Neutrophil (primary cell): ENCODE data around the gene USF2.

Experiments
- H3K27ac ChIP-seq: fragments of 200-600 bp; sonication (generic); 2 replicates; pipeline ENCODE4 v1.5.1; 2016; ENCODE audit warnings: mild to moderate bottlenecking, moderate library complexity
- H3K27me3 ChIP-seq: fragments of 200-600 bp; sonication (generic); 2 replicates; pipeline ENCODE4 v1.6.0; 2016; ENCODE audit warnings: mild to moderate bottlenecking
- H3K36me3 ChIP-seq: fragments of 200-600 bp; sonication (generic); 2 replicates; pipeline ENCODE4 v1.5.1; 2017
- H3K4me1 ChIP-seq, 2 experiments: fragments of 200-600 bp in 1 of 2; sonication (generic) in 1 of 2; 1 replicate in 1 of 2; 2 replicates in 1 of 2; pipeline versions ENCODE4 v1.5.1 to v1.6.1; 2013 to 2016; ENCODE audit warnings: low read depth in 1 of 2, low read length in 1 of 2, mild to moderate bottlenecking in 1 of 2, moderate library complexity in 1 of 2; ENCODE audit not compliant: control insufficient read depth in 1 of 2, insufficient read depth in 1 of 2
- H3K4me3 ChIP-seq, 2 experiments: fragments of 200-600 bp in 1 of 2; sonication (generic) in 1 of 2; 1 replicate in 1 of 2; 2 replicates in 1 of 2; pipeline ENCODE4 v1.5.1; 2013 to 2016; ENCODE audit warnings: low read depth in 1 of 2, low read length in 1 of 2, mild to moderate bottlenecking in 1 of 2, moderate library complexity in 1 of 2
- H3K9me3 ChIP-seq: fragments of 200-600 bp; sonication (generic); 2 replicates; pipeline ENCODE4 v1.5.1; 2016
- TF ChIP-seq, protein P1 (sequence below): fragments of 200-600 bp; sonication (generic); IDR thresholded peaks from 2 replicates; pipeline ENCODE4 v1.5.1; 2016; ENCODE audit warnings: antibody characterized with exemption

Gene USF2

DNA sequence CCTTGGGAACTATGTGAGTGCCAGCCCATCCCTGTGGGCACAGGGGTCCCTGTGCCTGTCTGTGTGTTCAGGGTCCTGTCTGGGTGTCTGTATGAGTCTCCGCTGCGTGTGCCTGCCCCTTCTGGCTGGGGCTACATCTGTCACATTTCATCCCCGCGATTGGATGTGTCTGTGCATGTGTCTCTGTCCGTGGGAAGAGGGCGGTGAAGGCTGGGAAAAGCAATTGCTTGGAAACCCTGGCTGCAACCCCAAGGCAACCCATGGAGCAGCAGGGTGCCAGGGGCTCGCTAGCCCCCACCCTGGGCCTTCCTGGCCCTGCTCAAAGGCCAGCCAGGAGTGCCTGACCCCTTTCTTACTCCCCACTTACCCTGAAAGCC is 24.6 kb downstream of the USF2 start:
- H3K4me3 ChIP-seq, result no peak overlapping the region
- H3K9me3 ChIP-seq, result no peaks in the 10 kb centered on the region
- no peaks in the 10 kb centered on the region for H3K36me3 ChIP-seq
- H3K4me1 ChIP-seq, result peaks cover 0 to 4% of the 10 kb centered on the region in 2 experiments
- peaks cover 42% of the 10 kb centered on the region for H3K27me3 ChIP-seq
- H3K27ac ChIP-seq, result no peak overlapping the region
- TF ChIP-seq, protein P1, sequence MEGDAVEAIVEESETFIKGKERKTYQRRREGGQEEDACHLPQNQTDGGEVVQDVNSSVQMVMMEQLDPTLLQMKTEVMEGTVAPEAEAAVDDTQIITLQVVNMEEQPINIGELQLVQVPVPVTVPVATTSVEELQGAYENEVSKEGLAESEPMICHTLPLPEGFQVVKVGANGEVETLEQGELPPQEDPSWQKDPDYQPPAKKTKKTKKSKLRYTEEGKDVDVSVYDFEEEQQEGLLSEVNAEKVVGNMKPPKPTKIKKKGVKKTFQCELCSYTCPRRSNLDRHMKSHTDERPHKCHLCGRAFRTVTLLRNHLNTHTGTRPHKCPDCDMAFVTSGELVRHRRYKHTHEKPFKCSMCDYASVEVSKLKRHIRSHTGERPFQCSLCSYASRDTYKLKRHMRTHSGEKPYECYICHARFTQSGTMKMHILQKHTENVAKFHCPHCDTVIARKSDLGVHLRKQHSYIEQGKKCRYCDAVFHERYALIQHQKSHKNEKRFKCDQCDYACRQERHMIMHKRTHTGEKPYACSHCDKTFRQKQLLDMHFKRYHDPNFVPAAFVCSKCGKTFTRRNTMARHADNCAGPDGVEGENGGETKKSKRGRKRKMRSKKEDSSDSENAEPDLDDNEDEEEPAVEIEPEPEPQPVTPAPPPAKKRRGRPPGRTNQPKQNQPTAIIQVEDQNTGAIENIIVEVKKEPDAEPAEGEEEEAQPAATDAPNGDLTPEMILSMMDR, result no peak

DNA sequence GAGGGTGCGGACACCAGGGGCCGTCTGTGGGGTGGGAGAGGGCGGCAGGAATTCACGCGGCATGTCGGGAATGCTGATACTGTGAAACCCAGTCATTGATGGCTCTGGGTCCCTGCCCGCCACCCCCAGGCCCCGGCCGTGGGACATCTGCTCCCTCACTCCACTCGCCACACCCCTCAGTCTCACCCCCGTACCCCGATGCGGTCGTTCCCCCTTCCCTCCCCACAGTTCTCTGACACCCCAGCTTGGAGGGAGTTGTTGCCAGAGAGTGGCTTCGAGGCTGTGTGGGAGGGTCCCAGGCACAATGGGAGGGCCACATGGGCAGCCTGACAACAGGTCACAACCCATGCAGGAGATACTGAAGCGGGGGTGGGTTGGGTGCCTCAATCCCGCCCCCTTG is 25.0 kb downstream of the USF2 start:
- no peaks in the 10 kb centered on the region for H3K36me3 ChIP-seq
- TF ChIP-seq, protein P1, result no peak
- H3K27ac ChIP-seq, result no peak overlapping the region
- H3K27me3 ChIP-seq, result peaks cover 46% of the 10 kb centered on the region
- H3K9me3 ChIP-seq, result no peaks in the 10 kb centered on the region
- H3K4me3 ChIP-seq, result no peak overlapping the region
- H3K4me1 ChIP-seq, result peaks cover 0 to 4% of the 10 kb centered on the region in 2 experiments

DNA sequence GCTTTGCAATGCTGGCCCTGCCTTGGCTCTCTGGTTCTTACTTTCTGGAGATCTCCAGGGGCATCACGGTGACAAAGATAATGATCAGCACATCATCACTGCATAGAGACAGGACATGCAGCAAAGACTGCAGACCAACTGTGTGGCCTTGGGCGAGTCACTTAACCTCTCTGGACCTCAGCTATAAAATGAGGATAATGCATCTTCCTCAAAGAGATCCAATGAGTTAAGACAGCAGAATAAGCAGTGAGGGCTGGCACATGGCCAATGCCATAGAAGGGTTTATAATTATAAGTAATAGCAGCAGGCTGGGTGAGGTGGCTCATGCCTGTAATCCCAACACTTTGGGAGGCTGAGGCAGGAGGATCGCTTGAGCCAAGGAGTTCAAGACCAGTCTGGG is 25.6 kb downstream of the USF2 start:
- peaks cover 46% of the 10 kb centered on the region for H3K27me3 ChIP-seq

DNA sequence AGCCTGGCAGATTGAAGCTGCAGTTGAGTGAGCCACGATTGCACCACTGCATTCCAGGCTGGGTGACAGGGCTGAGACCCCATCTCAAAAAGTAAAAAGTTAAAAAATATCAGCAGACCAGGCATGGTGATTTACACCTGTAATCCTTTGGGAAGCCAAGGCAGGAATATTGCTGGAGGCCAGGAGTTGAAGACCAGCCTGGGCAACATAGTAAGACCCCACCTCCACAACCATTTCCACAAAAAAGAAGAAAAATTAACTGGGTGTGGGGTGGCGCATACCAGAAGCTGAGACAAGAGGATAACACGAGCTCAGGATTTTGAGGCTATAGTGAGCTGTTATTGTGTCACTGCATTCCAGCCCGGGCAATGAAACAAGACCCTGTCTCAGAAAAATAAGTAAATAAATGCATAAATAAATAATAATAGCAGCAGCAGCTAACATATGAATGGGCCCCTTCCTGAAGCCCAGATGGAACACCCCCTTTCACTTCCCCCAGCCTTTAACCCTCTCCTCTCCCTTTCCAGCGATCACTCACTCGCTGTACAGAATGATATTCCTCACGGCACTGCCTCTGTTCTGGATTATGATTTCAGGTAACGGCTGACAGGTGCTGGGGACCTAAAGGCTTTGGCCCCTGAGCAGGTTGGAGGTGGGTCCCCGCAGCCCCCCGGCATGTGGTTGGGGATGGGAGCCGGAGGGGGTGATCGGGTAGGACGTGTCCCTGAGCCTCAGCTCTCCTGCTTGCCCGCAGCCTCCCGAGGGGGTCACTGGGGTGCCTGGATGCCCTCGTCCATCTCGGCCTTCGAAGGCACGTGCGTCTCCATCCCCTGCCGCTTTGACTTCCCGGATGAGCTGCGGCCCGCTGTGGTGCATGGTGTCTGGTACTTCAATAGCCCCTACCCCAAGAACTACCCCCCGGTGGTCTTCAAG is 26.4 kb downstream of the USF2 start:
- Histone ChIP-seq H3K4me1 (peaks cover 0 to 4% of the 10 kb centered on the region in 2 experiments), H3K27ac (no peak overlapping the region), H3K27me3 (peaks cover 46% of the 10 kb centered on the region), H3K4me3 (no peak overlapping the region), H3K36me3 (no peaks in the 10 kb centered on the region), H3K9me3 (no peaks in the 10 kb centered on the region)
- TF ChIP-seq, protein P1, result no peak

More for the DNA sequence above, 25.6 kb downstream of the USF2 start:
- TF ChIP-seq, protein P1, result no peak
- Histone ChIP-seq H3K27ac (no peak overlapping the region), H3K9me3 (no peaks in the 10 kb centered on the region), H3K4me3 (no peak overlapping the region), H3K36me3 (no peaks in the 10 kb centered on the region), H3K4me1 (peaks cover 0 to 4% of the 10 kb centered on the region in 2 experiments)

DNA sequence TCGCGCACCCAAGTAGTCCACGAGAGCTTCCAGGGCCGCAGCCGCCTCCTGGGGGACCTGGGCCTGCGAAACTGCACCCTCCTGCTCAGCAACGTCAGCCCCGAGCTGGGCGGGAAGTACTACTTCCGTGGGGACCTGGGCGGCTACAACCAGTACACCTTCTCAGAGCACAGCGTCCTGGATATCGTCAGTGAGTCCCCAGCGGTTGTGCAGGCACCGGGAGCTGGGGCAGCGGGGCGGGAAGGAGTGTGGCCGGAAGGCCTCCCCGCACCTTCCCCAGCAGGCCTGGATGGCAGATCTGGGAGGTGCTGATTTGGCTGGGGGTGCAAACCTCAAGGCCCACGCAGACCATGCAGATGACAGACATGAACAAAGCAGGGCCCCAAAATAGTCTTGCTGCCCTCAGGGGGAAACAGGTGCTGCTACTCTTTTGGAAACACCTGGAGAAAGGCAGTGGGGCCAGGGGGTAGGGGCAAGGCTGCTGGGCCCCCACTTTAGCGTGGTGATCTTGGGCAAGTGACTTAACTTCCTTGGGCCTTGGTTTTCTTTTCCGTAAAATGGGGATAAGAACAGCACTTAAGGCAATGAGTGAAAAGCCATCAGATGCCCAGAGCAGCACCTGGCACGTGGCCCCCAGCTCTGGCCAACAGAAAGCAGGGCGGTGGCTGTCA is 27.2 kb downstream of the USF2 start:
- TF ChIP-seq, protein P1, result no peak
- no peak overlapping the region for H3K4me3 ChIP-seq
- H3K4me1 ChIP-seq, result peaks cover 0 to 4% of the 10 kb centered on the region in 2 experiments
- no peak overlapping the region for H3K27ac ChIP-seq
- H3K9me3 ChIP-seq, result no peaks in the 10 kb centered on the region
- H3K27me3 ChIP-seq, result peaks cover 46% of the 10 kb centered on the region
- no peaks in the 10 kb centered on the region for H3K36me3 ChIP-seq
